Endodermal cell (in vitro differentiated cells): Measurements from ENCODE around the gene CRYAB. TPM values are rescaled to one million over a fixed set of nuclear protein-coding genes. Genes with fewer than 3 reads are reported as not detected.

Experiments
- DNase-seq: peaks from one replicate; pipeline ENCODE4 v3.0.0-alpha.2; 2017
- H3K27ac ChIP-seq: 2 replicates; pipeline ENCODE4 v1.5.1; 2013; ENCODE audit warnings: mild to moderate bottlenecking, low read depth, low read length, moderate library complexity
- H3K27me3 ChIP-seq: 2 replicates; pipeline ENCODE4 v1.6.1; 2013; ENCODE audit warnings: mild to moderate bottlenecking, low read length, moderate library complexity; ENCODE audit not compliant: insufficient read depth, control insufficient read depth, poor library complexity, severe bottlenecking
- H3K36me3 ChIP-seq: 2 replicates; pipeline ENCODE4 v1.7.0; 2013; ENCODE audit warnings: mild to moderate bottlenecking, low read length, moderate library complexity; ENCODE audit not compliant: control insufficient read depth, insufficient read depth
- H3K4me1 ChIP-seq: one replicate; pipeline ENCODE4 v1.7.0; 2013; ENCODE audit warnings: low read length; ENCODE audit not compliant: control insufficient read depth, insufficient read depth
- H3K4me3 ChIP-seq: 2 replicates; pipeline ENCODE4 v1.5.1; 2013; ENCODE audit warnings: mild to moderate bottlenecking, low read length, moderate library complexity
- H3K9ac ChIP-seq: 2 replicates; pipeline ENCODE4 v1.6.1; 2013; ENCODE audit warnings: mild to moderate bottlenecking, low read length, moderate library complexity; ENCODE audit not compliant: poor library complexity, severe bottlenecking; ENCODE audit errors: extremely low read depth
- H3K9me3 ChIP-seq: 2 replicates; pipeline ENCODE4 v1.6.1; 2013; ENCODE audit warnings: mild to moderate bottlenecking, low read length, moderate library complexity; ENCODE audit not compliant: control insufficient read depth
- H3K27ac Mint-ChIP-seq: 2 replicates; pipeline ENCODE4 v1.8.0; 2020; ENCODE audit warnings: mixed read lengths
- H3K27me3 Mint-ChIP-seq: 2 replicates; pipeline ENCODE4 v1.8.0; 2021; ENCODE audit warnings: mild to moderate bottlenecking, mixed read lengths; ENCODE audit not compliant: insufficient read depth
- H3K36me3 Mint-ChIP-seq: 2 replicates; pipeline ENCODE4 v1.8.0; 2020; ENCODE audit warnings: low read depth, mixed read lengths
- H3K4me1 Mint-ChIP-seq: 2 replicates; pipeline ENCODE4 v1.8.0; 2020; ENCODE audit warnings: mixed read lengths
- H3K4me3 Mint-ChIP-seq: 2 replicates; pipeline ENCODE4 v1.8.0; 2020; ENCODE audit warnings: mild to moderate bottlenecking, moderate library complexity, mixed read lengths
- H3K9me3 Mint-ChIP-seq: 2 replicates; pipeline ENCODE4 v1.8.0; 2020; ENCODE audit warnings: mild to moderate bottlenecking, mixed read lengths
- CTCF ChIP-seq: fragments of 200-600 bp; sonication (generic); conservative IDR thresholded peaks from 2 replicates; pipeline ENCODE4 v1.5.0; 2021; ENCODE audit warnings: antibody characterized with exemption, mild to moderate bottlenecking
- WGBS, 2 experiments: methylation state at CpG; one replicate each; pipeline versions ENCODE4 v1.1.5 to v1.1.7; 2013; ENCODE audit warnings: missing lambda C conversion rate in 2 of 2, mixed read lengths in 1 of 2; ENCODE audit not compliant: insufficient coverage in 1 of 2, insufficient read length in 1 of 2; 5-methylcytosine and 5-hydroxymethylcytosine counted together
- total RNA-seq, 2 donors: library from RNA; stranded (reverse); fragmentation: NEBNext Ultra II Directional in 1 of 2; extraction: Animal tissue kit (Norgen Biotek cat#: 25700) in 1 of 2; gene quantifications; 2 replicates in 1 of 2; 3 replicates in 1 of 2; pipeline ENCODE4 v1.2.1, GENCODE V29; 2021

Gene CRYAB
- total RNA-seq, 2 donors from 2014 or later, result 0.84 to 4.4 TPM

DNA sequence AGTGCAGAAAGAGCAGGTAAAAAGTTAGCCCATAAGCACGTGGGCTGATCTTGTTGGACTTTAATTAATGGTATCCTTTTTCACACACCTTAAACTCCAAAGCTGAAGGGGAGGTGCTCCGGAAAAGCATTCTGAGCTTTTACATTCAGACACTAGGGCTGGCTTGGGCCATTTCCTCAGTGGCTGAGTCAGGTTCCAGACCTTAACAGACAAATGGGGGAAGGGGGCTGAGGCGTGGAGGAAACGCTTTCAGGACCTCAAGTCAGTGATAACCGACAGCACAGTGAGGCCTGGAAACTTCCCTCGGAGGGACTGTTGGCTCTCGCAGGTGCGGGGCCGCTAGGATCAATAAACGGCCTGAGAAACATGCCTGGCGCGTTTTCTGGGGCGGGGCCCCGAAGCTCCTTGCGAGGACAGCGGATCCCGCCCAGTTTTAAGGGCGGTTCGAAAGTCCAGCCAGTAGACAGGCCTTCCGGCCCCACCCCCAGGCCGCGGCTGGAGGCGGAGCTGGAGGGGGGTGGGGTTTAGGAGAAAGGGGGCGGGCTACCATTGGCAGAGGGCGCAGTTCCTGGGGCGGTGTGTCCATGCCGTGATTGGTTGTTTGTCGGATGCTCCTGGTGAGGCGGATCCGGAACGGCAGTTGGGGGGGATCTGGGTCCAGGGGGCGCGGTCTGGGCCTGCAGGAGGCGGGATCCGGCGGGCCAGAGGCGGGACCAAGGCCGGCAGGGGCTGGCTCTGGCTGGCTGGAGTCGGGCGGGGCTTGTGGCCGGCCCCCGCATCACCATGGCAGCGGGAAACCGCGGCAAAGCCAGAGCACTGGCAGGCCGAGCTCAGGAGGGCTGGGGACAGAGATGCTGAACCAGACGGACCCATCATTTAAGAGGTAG lies 15.2 kb upstream of the CRYAB start:
- WGBS, 2 experiments, result 1 to 4% methylated on average over 10 to 47 of the region's 47 CpGs
- no peaks in the 10 kb centered on the region for H3K36me3 ChIP-seq
- Mint-ChIP-seq H3K4me3 (peak overlapping the region; percentile 56), H3K27ac (peak overlapping the region; percentile 93), H3K36me3 (no peaks in the 10 kb centered on the region), H3K27me3 (no peaks in the 10 kb centered on the region), H3K9me3 (no peaks in the 10 kb centered on the region), H3K4me1 (peaks cover 38% of the 10 kb centered on the region)
- H3K27me3 ChIP-seq, result no peaks in the 10 kb centered on the region
- DNase-seq, result peak; percentile 99
- TF ChIP-seq CTCF, result no peak
- peak overlapping the region; percentile 81 for H3K4me3 ChIP-seq
- no peaks in the 10 kb centered on the region for H3K9me3 ChIP-seq
- H3K4me1 ChIP-seq, result no peaks in the 10 kb centered on the region
- peak overlapping the region; percentile 46 for H3K9ac ChIP-seq
- H3K27ac ChIP-seq, result peak overlapping the region; percentile 61

DNA sequence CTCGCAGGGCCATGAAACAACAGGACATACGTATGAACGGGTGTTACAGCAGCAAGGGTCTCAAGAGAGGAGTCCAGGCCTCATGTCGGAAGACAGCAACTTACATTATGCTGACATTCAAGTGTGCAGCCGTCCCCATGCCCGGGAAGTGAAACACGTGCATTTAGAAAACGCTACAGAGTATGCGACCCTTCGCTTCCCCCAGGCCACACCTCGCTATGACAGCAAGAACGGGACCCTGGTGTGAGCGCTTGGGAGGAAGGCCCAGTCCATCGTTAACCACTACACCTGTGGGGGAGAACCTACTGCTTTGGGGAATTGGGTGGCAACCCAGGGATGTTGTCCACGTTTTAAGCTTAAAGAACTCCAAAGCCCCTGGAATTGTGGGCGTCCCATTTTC lies 14.4 kb upstream of the CRYAB start:
- Histone ChIP-seq H3K9me3 (no peaks in the 10 kb centered on the region), H3K4me1 (no peaks in the 10 kb centered on the region), H3K4me3 (peak overlapping the region; percentile 81), H3K36me3 (no peaks in the 10 kb centered on the region), H3K27ac (no peak overlapping the region), H3K9ac (peak overlapping the region; percentile 46), H3K27me3 (no peaks in the 10 kb centered on the region)
- peak overlapping the region; percentile 56 for H3K4me3 Mint-ChIP-seq
- H3K27me3 Mint-ChIP-seq, result no peaks in the 10 kb centered on the region
- no peaks in the 10 kb centered on the region for H3K36me3 Mint-ChIP-seq
- WGBS, 2 experiments, result 94 to 95% methylated on average over 15 to 16 of the region's 16 CpGs
- H3K27ac Mint-ChIP-seq, result peak overlapping the region; percentile 84
- no peak for TF ChIP-seq CTCF
- peaks cover 38% of the 10 kb centered on the region for H3K4me1 Mint-ChIP-seq
- H3K9me3 Mint-ChIP-seq, result no peaks in the 10 kb centered on the region
- DNase-seq, result peak; percentile 53

- Histone ChIP-seq H3K36me3 (no peaks in the 10 kb centered on the region), H3K27ac (no peak overlapping the region), H3K27me3 (no peaks in the 10 kb centered on the region), H3K4me1 (no peaks in the 10 kb centered on the region), H3K4me3 (no peak overlapping the region), H3K9ac (no peak overlapping the region), H3K9me3 (no peaks in the 10 kb centered on the region)
- Mint-ChIP-seq H3K4me1 (peaks cover 39% of the 10 kb centered on the region), H3K36me3 (no peaks in the 10 kb centered on the region), H3K27ac (peak overlapping the region; percentile 83), H3K9me3 (no peaks in the 10 kb centered on the region), H3K27me3 (no peaks in the 10 kb centered on the region), H3K4me3 (no peak overlapping the region)
- DNase-seq, result peak; percentile 38
- no peak for TF ChIP-seq CTCF
Observed at GRCh38 chr11:111923951-111924350, 12.4 kb upstream of the CRYAB start.
